HG03159 (cell line): ENCODE data around the gene PRDX5.

Experiments used
- ATAC-seq: cut with Tn5 transposase; IDR thresholded peaks from one replicate; pipeline ENCODE4 v1.9.1; 2021; ENCODE audit warnings: mild to moderate bottlenecking, moderate library complexity; ENCODE audit not compliant: unreplicated experiment

PRDX5 gene

DNA sequence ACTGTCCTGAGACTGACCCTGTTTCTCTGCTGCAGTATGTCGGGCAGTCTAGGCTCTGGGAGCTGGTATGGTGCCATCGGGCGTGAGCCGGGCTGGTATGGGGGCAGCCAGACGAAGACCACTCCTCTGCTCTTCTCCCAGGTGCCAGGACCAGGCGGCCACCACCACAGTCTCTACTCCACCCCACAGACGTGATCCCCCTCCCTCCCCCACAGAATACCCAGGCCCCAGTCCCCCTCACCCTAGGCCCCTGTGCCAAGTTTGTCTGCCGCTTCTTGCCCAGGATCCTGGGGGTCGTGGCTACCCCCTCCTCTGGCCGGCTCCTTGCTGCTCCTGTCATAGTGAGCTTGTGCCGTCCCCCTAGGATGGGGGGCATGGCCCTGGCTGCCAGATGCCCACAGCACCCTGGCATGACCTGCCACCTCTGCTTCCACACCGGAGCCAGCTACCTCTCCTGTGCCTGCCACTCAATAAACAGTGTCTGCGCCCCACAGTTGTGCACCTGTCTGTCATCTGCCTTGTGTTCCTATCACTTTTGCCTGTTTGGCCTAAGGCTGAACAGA is 28.8 kb upstream of the PRDX5 start:
- no peak for ATAC-seq

DNA sequence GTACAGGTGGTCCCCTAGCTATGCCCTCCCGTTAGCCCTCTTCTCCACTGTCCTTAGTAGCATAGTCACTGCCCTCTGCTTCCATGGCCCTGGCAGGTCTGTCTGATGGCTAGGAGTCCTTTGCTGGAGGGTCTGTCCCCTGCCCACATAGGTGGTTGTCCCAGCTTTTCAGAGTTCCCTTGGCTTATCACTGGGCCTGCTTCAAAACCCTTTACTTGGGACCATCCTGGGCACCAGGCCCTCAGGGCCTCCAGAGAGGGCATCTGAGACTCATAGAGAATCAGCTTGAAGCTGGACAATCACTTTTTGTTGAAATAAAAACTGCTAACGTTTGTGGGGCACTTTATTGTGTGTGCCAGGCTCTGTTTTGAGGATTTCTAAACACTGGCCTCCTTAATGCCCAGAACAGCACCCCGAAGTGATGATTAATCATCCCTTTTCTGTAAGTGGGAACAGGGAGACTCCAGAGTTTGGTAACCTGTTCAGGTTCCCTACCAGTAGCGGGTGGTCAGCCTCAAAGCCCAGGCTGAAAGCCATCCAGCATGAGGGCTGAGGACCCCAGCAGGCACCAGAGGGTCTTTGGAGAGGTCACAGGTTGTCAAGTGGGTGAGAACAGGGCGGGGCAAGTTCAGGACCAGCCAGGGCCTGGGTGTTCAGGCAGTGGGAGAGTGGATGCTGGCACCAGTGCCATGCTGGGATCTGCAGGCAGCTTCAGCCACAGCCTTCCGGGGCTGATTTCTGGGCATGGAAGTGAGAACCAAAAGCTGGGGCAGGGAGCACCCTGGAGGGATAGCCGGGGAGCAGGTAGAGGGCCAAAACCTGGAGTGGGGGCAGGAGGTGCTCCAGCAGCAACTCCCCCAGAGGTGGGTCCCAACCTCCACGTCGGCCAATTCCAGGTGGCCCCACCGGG is 27.3 kb upstream of the PRDX5 start:
- ATAC-seq = no peak

DNA sequence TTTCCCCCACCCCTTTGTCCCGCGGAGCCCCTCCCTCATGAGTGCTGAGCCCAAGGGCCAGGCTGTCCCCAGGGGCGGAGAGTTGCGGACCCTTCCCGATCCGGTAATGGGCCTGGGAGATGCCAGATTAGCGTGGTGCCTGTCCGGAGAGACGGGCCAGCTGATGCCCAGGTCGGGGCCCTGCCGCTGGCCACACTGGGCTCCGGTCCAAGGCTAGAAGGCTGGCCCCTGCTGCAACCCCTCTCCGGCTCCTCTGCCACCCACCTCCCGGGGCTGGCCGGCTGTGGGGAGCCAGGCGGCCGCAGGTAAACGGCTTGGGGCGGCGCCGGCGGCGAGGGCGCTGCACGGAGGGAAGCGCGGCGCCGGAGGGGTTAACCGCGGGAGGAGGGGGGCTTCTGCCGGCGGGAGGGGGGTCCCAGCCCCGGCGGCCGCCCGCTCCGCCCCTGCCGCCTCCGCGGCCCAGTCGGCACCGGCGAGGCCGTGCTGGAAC is 26.6 kb upstream of the PRDX5 start, which contains the start of gene KCNK4:
Gene KCNK4 (plus strand): TSS at position 41 of the 490 bp plus-strand sequence. CDS start 1,717 bp downstream, outside the sequence.
- no peak for ATAC-seq

DNA sequence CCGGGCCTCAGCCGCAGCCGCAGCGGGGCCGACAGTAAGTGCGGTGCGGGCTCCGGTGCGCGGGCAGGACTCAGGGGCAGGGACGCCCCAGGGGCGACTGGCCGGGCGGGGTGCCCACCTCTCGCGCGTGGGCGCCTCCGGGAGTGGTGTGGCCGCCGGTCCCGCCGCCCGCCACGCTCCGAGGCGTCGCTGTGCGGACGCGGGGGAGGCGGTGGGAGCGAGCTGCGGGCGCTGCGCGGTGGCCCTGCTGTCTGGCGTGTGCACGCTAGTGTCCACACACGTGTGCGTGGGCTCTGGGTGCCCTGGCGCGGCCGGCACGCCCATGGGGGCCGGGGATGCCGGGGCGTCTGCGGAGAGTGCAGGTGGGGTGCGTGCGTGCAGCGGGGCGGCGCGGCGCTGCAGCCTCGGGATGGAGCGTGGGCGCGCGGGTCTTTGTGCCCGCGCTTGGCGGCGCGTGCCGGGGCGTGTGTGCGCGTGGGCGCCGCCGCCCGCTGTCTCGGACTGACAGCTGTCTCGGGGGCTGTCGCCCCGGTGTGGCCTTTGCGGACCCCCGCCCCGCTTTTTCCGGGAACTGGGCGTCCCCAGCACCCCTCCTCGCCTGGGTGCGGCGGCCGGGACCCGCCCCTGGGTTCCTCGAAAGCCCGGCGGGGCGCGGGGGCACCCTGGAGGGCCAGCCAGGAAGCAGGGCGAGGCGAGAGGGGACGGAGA is 26.0 kb upstream of the PRDX5 start:
- no peak for ATAC-seq

DNA sequence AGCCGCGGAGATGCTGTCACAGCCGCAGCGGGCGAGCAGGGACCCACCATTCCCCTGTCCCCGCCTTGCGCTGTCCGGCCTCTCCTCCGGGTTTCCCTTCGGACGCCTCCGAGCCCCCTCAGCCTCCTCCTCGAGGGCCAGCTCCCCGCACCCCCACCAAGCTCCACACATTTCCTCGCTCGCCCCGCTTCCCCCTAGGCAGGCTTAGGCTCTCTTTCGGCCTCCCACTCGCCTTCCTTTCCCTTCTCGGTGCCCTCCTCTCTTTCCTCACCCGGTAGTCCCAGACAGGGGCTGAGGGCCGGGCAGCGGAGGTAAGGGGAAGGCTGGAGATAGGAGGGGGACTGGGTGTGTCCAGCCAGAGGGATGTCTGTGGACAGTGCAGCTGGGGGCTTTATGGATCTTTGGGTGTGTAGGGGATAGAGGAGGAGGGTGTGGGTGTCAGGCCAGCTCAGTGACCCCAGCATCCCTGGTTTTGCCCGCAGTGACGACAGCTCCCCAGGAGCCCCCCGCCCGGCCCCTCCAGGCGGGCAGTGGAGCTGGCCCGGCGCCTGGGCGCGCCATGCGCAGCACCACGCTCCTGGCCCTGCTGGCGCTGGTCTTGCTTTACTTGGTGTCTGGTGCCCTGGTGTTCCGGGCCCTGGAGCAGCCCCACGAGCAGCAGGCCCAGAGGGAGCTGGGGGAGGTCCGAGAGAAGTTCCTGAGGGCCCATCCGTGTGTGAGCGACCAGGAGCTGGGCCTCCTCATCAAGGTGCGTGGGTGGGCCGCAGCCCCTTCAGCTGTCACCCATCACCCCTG is 25.3 kb upstream of the PRDX5 start:
- no peak for ATAC-seq

DNA sequence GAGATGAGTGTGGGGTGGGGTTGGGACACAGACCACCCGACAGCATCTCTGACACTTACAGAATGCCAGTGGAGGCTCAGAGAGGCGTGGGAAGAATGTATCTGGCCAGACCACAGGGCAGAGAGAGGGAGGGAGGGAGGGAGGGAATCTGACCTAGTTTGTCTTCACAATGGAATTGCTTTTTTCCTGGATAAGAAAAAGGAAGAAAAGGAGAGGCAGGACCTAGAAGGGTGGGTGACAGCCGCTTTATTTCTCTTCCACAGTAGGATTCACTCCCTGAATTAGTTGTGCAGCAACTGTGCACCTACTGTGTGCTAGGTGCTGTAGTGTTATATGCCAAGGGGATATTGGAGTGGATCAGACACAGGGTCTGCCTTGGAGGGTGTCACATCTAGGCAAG is 23.1 kb upstream of the PRDX5 start:
- ATAC-seq = no peak

DNA sequence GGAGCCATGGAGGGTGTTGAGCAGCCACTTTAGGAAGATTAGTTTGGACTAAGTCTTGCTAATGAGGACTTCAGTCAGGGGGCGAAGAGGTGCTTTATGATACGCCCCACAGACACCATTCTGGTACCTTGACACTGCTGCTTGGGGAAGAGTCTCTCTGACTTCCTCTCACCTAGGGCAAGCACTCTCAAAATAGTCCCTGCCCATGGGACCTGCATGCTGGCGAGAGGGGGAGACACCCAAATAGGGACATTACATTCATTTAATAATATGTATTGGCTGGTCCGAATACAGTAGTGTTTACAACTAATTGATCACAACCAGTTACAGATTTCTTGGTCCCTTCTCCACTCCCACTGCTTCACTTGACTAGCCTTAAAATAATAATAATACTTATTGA is 22.2 kb upstream of the PRDX5 start:
- no peak for ATAC-seq

DNA sequence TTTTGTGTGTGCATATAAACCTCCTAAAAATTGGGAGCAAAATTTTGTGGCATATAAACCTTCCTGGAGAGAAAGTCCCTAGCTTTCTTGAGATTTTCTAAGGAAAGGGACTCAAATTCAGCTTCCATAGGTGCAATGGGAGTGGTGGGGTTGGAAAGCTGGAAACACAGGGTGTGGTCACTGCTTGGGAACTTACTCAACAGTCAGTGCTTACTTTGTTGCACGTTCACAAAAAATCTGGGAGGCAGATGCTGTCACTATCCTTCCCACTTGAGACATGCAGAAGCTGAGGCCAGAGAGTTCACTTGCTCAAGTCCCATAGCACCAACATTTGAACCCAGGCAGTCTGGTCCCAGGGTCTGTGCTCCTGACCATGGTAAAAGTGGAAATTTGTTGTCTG is 21.7 kb upstream of the PRDX5 start:
- ATAC-seq = no peak

DNA sequence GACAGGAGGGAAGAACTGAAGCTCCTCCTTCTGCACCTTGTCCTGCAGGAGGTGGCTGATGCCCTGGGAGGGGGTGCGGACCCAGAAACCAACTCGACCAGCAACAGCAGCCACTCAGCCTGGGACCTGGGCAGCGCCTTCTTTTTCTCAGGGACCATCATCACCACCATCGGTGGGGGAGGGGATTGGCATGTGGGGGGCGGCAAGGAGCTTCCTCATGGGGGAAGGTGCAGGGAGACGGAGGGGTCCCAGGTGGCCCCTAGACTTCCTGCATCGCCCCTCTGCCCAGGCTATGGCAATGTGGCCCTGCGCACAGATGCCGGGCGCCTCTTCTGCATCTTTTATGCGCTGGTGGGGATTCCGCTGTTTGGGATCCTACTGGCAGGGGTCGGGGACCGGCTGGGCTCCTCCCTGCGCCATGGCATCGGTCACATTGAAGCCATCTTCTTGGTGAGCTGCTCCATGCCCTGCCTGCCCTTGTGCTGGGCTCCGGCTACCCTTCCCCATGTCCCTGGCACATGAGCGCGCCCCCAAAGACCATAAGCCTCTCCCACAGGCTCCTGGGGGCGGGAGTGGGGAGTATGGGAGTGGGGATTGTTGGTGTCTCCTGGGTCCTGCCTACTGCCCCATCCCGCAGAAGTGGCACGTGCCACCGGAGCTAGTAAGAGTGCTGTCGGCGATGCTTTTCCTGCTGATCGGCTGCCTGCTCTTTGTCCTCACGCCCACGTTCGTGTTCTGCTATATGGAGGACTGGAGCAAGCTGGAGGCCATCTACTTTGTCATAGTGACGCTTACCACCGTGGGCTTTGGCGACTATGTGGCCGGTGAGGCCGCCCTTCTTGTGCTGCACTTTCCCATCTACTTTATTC is 20.9 kb upstream of the PRDX5 start:
- no peak for ATAC-seq

DNA sequence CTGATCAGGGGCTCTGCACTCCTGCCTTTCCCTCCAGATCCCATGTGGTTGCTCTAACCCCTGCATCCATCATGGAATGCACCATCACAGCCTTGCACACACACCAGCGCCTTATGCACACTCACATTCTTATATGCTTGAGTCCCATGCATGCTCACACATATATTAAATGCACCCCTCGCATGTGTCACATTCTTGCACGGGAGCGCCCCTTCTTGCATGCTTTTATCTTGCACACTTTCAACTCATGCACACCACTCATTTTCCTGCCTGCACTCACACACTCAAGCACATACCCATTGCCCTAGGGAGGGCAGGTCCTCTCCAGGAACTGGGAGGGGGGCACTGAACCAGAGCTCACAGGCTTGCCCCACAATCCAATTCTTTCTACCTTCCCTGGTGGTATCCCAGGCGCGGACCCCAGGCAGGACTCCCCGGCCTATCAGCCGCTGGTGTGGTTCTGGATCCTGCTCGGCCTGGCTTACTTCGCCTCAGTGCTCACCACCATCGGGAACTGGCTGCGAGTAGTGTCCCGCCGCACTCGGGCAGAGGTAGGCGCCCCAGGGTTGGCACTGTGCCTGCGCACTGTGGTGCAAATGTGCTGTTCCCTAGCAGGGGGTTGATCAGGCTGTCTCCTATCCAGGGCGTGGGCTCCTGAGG is 20.1 kb upstream of the PRDX5 start:
- no peak for ATAC-seq

DNA sequence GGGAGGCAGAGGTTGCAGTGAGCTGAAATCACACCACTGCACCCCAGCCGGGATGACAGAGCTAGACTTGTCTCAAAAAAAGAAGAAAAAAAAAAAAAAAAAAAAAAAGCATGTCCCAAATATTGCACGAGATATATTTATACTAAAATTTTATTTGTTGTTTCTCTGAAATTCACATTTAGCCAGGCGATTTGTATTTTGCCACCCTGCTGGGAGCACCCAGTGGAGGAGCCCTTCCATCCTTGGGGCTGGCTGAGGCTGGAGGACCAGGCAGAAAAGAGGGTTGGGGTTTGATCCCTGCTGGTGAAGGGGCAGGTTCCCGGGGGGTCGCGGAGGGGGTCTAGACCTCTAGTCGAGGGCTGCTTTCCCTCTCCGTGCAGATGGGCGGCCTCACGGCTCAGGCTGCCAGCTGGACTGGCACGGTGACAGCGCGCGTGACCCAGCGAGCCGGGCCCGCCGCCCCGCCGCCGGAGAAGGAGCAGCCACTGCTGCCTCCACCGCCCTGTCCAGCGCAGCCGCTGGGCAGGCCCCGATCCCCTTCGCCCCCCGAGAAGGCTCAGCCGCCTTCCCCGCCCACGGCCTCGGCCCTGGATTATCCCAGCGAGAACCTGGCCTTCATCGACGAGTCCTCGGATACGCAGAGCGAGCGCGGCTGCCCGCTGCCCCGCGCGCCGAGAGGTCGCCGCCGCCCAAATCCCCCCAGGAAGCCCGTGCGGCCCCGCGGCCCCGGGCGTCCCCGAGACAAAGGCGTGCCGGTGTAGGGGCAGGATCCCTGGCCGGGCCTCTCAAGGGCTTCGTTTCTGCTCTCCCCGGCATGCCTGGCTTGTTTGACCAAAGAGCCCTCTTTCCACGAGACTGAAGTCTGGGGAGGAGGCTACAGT is 18.7 kb upstream of the PRDX5 start:
- ATAC-seq = no peak

DNA sequence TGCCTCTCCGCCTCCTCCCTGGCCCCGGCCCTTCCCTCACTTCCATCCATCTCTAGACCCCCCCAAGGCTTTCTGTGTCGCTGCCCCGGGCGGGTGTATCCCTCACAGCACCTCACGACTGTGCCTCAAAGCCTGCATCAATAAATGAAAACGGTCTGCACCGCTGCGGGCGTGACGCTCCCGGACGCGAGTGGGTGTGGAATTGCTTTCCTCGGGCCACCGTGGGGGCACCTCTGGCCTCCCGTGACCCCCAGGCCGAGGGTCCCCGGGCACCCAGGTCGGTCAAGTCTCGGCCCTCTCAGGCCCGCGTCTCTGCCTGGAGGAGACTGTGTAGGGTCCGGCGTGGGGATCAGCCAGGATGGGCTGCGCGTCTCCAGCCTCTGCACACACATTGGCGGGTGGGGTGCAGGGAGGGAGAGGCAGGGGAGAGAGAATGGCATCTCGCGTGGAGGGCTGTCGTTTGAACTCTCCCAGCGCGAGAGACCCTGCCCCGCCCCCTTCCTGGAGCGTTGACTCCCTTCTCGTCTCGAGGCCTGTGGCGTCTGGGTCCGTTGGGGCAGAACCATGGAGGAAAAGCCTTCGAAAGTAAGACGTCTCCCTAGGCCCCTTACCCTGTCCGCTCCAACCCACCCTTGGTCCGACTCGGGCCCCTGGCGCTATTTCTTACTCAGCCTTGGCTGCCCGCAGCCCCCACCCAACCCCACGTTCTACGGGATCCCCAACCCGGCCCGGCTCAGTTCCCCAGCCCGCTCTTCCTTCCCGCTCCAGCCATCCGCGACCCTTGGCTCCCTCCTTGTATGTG is 17.9 kb upstream of the PRDX5 start, which contains the start of gene CATSPERZ:
Gene CATSPERZ (plus strand): TSS at position 512 of the 802 bp plus-strand sequence. CDS start 53 bp downstream, at position 565.
- no peak for ATAC-seq

DNA sequence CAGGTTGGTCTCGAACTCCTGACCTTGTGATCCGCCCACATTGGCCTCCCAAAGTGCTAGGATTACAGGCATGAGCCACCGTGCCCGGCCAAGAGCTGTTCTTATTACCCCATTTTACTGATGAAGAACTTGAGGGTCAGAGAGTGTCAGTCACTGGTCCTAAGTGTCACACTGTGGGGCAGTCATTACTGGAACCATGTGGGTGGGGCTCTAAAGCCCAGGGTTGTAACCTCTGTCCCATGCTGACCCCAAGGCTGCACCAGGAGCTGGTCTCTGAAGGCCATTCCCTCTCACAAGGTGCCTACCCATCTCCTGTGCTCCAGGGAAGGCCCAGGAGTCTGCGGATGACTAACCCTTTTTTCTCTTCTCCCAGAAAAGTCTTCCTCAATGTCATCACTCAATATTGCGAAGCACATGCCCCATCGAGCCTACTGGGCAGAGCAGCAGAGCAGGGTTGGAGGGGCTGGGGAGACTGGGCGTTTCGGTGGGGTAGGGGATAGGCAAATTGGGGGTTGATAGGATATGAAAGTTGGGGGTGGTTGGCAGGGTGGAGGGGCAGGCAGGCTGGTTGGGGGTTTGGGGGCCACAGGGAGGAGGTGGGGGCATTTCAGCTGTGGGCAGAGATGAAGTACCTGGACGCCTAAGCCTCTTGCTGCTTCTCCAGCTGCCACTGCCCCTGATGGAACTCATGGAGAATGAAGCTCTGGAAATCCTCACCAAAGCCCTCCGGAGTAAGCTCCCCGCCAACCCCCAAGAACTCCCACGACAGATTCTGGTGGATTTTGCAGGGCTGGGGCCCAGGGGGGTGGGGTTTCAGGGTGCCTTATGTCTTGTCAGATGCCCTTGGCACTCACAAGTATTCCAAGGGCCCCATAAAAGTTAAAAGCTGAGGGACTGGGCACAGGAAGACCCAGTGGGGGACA is 14.6 kb upstream of the PRDX5 start:
- ATAC-seq = no peak

DNA sequence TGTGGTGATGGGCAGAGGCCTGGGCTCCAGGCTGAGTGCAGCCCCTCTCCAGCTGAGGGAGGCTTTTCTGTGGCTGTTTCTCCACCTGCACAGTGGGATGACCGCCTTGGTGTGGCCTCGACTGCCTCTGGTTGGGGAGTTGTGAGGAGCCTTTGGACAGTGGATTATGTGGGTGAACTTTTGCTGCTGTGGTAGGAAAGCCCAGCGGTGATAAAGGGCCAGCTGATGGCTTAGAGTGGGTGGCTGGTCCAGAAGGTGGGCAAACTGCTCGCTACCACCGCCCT is 13.9 kb upstream of the PRDX5 start:
- ATAC-seq = no peak

DNA sequence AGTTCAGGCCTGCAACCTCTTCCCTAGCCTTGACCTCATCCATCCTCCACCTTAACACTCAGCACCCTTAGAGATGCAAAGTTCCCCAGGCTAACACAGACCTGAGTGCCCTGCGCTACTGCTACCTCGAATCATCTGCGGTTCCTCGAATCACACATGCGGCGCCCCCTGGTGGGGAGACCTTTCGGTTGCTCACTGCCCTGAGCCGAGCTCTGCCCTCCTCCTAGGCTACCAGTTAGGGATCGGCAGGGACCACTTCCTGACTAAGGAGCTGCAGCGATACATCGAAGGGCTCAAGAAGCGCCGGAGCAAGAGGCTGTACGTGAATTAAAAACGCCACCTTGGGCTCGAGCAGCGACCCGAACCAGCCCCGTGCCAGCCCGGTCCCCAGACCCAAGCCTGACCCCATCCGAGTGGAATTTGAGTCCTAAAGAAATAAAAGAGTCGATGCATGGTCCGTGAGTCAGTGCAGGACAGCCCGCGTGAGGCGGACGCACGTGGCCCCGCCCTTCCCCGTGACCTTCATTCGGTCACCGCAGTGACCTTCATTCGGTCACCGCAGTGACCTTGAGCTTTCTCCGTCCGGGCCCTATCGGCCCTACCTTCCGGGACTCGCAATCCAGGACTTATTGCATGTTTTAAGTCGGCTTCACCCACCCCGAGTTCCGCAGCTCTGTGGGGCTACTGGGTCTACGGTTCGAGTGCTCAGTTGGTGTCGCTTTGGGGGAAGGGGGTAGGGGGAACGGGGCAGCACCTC is 13.4 kb upstream of the PRDX5 start:
- ATAC-seq = no peak
